ENCODE measurements around the gene AP4S1. TPM values are rescaled to one million over a fixed set of nuclear protein-coding genes. Genes with fewer than 3 reads are reported as not detected.

Gene AP4S1
- total RNA-seq, 1 donor from 2014 or later, result 7.1 TPM

DNA sequence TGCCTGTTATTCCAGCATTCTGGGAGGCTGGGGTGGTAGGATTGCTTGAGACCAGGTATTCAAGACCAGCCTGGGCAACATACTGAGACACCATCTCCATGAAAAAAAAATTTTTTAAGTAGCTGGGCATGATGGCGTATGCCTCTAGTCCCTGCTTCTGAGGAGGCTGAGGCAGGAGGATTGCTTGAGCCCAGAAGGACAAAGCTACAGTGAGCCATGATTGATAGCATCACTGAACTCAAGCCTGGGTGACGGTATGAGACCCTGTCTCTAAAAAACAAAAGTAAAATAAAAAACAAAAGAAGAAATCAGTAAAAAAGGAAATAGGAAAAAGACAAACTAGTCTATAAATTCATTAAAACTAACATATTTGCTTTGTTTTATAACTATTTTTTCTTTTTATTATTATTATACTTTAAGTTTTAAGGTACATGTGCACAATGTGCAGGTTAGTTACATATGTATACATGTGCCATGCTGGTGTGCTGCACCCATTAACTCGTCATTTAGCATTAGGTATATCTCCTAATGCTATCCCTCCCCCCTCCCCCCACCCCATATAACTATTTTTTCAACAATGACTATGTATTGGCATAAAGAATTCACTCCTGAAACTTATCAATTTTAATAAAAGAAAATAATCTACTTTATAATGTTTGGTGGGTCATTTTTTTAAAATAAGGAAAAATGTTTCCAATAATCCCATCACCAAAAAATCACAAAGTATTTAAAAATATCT is 15.4 kb upstream of the AP4S1 start:
- DNase-seq, result no peak

DNA sequence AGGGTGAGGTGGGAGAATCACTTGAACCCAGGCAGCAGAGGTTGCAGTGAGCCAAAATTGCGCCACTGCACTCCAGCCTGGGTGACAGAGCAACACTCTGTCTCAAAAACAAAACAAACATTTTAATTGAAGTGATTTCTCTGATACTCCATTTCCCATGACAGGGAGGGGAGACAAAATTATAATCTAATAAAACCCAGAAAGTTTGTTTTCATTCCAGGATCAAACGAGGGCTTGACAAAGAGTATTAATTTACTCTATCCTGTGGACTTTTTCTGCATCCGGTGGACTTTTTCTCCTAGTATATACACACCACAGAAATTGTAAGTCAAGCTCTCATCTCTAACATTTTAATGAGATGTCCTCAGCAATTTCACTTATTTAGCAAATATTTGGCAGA is 14.5 kb upstream of the AP4S1 start:
- no peaks in the 10 kb centered on the region for H3K4me1 ChIP-seq
- no peak overlapping the region for H3K27ac ChIP-seq
- DNase-seq (no peak), ATAC-seq (no peak)
- TF ChIP-seq, protein P1, sequence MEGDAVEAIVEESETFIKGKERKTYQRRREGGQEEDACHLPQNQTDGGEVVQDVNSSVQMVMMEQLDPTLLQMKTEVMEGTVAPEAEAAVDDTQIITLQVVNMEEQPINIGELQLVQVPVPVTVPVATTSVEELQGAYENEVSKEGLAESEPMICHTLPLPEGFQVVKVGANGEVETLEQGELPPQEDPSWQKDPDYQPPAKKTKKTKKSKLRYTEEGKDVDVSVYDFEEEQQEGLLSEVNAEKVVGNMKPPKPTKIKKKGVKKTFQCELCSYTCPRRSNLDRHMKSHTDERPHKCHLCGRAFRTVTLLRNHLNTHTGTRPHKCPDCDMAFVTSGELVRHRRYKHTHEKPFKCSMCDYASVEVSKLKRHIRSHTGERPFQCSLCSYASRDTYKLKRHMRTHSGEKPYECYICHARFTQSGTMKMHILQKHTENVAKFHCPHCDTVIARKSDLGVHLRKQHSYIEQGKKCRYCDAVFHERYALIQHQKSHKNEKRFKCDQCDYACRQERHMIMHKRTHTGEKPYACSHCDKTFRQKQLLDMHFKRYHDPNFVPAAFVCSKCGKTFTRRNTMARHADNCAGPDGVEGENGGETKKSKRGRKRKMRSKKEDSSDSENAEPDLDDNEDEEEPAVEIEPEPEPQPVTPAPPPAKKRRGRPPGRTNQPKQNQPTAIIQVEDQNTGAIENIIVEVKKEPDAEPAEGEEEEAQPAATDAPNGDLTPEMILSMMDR (IDR thresholded peaks at IDR 0.05), result no peak
- no peaks in the 10 kb centered on the region for H3K36me3 ChIP-seq
- intact Hi-C loops (cut with DNase I), result no loop called here
- no peaks in the 10 kb centered on the region for H3K9me3 ChIP-seq
- H3K4me3 ChIP-seq, result no peak overlapping the region
- no peaks in the 10 kb centered on the region for H3K27me3 ChIP-seq

More for the DNA sequence above, 15.4 kb upstream of the AP4S1 start:
- Histone ChIP-seq H3K27me3 (no peaks in the 10 kb centered on the region), H3K27ac (no peak overlapping the region), H3K4me1 (no peaks in the 10 kb centered on the region), H3K36me3 (no peaks in the 10 kb centered on the region), H3K4me3 (no peak overlapping the region), H3K9me3 (no peaks in the 10 kb centered on the region)
- no peak for ATAC-seq
- intact Hi-C loops (cut with DNase I), result no loop called here
- TF ChIP-seq, protein P1 (IDR thresholded peaks at IDR 0.05), result no peak

DNA sequence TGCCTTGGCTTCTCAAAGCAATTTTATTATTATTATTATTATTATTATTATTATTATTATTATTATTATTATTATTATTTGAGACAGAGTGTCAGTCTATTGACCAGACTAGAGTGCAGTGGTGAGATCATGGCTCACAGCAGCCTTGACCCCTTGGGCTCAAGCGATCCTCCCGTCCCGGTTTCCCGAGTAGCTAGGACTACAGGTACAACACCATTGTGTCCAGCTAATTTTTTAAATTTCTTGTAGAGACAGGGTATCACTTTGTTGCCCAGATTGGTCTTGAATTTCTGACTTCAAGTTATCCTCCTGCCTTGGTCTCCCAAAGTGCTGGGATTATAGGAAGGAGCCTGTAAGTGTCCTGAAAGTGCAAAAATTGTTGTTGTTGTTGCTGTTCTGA is 11.6 kb upstream of the AP4S1 start:
- Histone ChIP-seq H3K4me1 (no peaks in the 10 kb centered on the region), H3K36me3 (peaks cover 3% of the 10 kb centered on the region), H3K9me3 (no peaks in the 10 kb centered on the region), H3K4me3 (no peak overlapping the region), H3K27ac (no peak overlapping the region), H3K27me3 (no peaks in the 10 kb centered on the region)
- ATAC-seq (no peak), DNase-seq (no peak)
- intact Hi-C loops (cut with DNase I), result no loop called here
- TF ChIP-seq, protein P1 (IDR thresholded peaks at IDR 0.05), result no peak

DNA sequence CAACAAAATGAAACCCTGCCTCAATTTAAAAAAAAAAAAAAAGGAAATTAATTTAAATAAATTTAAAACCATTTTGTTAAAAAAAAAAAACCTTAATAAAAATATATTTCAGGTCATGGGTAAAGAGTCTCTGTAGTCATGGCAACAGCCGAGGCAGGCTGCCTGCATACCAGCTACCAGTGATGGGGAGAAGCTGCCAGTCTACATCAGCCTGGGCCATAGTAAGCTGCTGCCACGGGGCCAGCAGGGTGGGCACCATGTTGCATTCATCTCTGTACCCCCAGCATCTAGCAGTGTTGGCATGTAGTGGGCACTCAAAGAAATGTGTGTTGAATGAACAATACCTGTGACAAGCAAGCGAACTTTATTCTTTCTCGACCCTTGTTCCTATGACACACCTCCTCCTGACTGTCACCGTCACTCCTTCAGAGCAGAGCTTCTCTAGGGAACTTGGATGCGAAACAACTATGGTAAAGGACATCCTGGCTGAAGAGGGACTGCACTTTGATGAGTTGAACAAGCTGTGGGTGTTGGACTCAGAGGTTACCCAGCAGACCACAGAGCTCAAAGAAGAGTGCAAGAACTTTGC is 7.3 kb upstream of the AP4S1 start:
- no peaks in the 10 kb centered on the region for H3K9me3 ChIP-seq
- intact Hi-C loops (cut with DNase I), result no loop called here
- no peaks in the 10 kb centered on the region for H3K27me3 ChIP-seq
- no peak overlapping the region for H3K27ac ChIP-seq
- no peak overlapping the region for H3K4me3 ChIP-seq
- peaks cover 7% of the 10 kb centered on the region for H3K36me3 ChIP-seq
- TF ChIP-seq, protein P1 (IDR thresholded peaks at IDR 0.05), result no peak
- ATAC-seq (no peak), DNase-seq (no peak)
- H3K4me1 ChIP-seq, result peaks cover 2% of the 10 kb centered on the region

DNA sequence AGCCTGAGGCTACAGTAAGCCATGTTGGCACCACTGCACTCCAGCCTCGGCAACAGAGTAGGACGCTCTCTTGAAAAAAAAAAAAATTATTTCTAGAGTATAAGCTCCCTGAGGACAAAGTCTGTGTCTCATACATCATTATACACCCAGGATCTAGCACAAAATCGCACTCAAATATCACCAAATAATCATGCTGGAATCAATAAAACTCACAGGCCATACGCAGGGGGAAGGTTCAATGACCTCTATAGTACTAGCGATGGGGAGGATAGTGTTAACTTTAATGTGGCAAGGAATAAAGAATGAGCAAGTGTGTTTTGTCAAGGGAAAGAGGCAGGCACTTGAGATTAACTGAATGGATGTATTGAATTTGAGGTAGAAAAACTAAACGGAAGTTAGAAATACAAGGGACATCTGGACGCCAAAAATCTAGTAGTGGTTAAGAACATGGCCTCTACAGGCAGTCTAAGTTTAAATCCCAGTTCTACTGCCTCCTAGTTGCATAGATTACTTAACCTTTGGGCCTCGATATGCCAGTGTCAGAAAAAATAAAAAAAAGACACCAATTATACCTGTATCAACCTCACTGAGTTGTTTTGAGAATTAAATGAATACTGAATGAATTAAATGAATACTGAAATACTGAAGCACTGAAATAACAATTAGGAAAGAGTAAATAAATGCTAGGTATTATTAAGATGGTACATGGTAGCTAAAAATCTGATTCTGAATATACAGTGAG is 4.4 kb upstream of the AP4S1 start:
- Histone ChIP-seq H3K27me3 (no peaks in the 10 kb centered on the region), H3K36me3 (peaks cover 7% of the 10 kb centered on the region), H3K27ac (no peak overlapping the region), H3K4me1 (peaks cover 18% of the 10 kb centered on the region), H3K9me3 (no peaks in the 10 kb centered on the region), H3K4me3 (no peak overlapping the region)
- TF ChIP-seq, protein P1 (IDR thresholded peaks at IDR 0.05), result no peak
- ATAC-seq, result no peak
- intact Hi-C loops (cut with DNase I), result loop anchor here (10.0 kb wide), 1 partner anchor 54 kb away; no protein-coding TSS in a partner anchor
- DNase-seq, result no peak

Measured in upper lobe of right lung (tissue), 1 donor.